ENCODE measurements around the gene PRSS16.

DNA sequence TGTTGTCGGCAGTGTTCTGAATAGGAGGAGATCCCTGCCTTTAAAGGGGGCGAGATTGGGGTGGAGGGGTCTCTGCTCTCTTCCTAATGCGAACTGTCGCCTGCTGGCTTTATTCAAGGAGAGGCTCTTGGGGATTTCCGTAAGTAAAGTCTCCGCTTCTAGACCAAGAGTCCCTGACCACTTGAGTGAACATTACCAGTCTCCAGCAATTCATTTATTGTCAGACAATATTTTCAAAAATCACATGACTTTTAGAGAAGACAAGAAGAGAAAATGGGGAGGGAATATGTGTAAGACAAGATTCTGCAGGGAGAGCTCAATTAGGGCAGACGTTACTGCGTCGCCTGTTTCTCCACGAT, 43.3 kb downstream of the PRSS16 start:
- TF ChIP-seq, protein P1, sequence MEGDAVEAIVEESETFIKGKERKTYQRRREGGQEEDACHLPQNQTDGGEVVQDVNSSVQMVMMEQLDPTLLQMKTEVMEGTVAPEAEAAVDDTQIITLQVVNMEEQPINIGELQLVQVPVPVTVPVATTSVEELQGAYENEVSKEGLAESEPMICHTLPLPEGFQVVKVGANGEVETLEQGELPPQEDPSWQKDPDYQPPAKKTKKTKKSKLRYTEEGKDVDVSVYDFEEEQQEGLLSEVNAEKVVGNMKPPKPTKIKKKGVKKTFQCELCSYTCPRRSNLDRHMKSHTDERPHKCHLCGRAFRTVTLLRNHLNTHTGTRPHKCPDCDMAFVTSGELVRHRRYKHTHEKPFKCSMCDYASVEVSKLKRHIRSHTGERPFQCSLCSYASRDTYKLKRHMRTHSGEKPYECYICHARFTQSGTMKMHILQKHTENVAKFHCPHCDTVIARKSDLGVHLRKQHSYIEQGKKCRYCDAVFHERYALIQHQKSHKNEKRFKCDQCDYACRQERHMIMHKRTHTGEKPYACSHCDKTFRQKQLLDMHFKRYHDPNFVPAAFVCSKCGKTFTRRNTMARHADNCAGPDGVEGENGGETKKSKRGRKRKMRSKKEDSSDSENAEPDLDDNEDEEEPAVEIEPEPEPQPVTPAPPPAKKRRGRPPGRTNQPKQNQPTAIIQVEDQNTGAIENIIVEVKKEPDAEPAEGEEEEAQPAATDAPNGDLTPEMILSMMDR (conservative IDR thresholded peaks at IDR 0.05; ENCODE audit: low read depth in 2 of 2) = no peak
- TF ChIP-seq CREB1 (CRISPR knock-in tag; IDR thresholded peaks at IDR 0.05; ENCODE audit: low read depth) = no peak
- no peak for TF ChIP-seq POLR2AphosphoS5 (IDR thresholded peaks at IDR 0.05; ENCODE audit: low read depth)
- no peak for TF ChIP-seq REST (IDR thresholded peaks at IDR 0.05; ENCODE audit: unreplicated experiment)
- TF ChIP-seq ETS1 (IDR thresholded peaks at IDR 0.05) = no peak
- no peak for TF ChIP-seq EZH2phosphoT487 (IDR thresholded peaks at IDR 0.05; ENCODE audit: unreplicated experiment)
- TF ChIP-seq NANOG (IDR thresholded peaks at IDR 0.05; ENCODE audit: borderline replicate concordance) = no peak
